HG02642 (cell line): ENCODE measurements around the gene ZNF275.
A peak's percentile ranks its signal among the peaks of the same experiment; 100 is the strongest.
"Not testable (repeated sequence)": the region's sequence is repeated elsewhere in the genome, so short reads cannot be mapped to it uniquely, and the experiment has no call there.

Source experiments
- ATAC-seq: cut with Tn5 transposase; IDR thresholded peaks from one replicate; pipeline ENCODE4 v1.9.1; 2021; ENCODE audit warnings: mild to moderate bottlenecking; ENCODE audit not compliant: unreplicated experiment, poor library complexity

ZNF275 gene

DNA sequence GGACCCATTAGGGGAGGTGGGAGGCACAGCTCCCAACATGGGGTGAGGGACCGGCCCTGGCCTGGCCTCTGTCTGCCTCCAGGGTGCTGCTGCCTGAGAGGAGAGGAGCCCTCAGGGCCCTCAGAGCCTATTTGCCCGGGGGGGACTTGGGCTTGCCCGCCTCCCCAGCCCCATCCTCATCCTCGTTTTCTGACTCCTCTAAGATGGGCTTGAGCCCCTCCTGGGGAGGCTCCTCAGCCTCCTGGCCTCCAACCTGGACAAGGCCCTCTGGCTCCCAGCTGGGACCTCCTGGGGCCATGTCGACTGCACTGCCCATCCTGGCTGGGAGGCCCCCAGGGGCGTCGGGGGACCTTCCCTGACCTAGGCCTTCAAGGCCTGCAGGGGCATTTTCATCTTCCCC lies 15.1 kb upstream of the ZNF275 start:
- ATAC-seq: no peak

- no peak for ATAC-seq
Measured at GRCh38 chrX:153319295-153320046, 14.5 kb upstream of the ZNF275 start.

DNA sequence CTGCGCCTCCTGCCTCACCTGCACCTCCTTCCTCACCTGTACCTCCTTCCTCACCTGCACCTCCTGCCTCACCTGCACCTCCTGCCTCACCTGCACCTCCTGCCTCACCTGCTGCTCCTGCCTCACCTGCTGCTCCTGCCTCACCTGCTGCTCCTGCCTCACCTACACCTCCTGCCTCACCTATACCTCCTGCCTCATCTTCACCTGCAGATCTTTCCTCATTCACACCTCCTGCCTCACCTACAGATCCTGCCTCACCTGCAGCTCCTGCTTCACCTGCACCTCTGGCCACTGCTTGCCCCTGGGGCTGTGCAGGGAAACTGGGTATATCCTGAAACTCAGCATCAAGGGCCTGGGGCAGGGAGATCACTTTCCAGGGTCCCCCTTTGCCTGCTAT lies 13.9 kb upstream of the ZNF275 start:
- ATAC-seq: not testable (repeated sequence)

- ATAC-seq: no peak
Measured at GRCh38 chrX:153320555-153321184, 13.3 kb upstream of the ZNF275 start.

GRCh38 chrX:153321381-153322124 lies 12.4 kb upstream of the ZNF275 start, which contains the start of gene PNMA6F:
Gene PNMA6F, minus strand, starts transcription at chrX:153321767. Its CDS starts 1,093 bp downstream, at chrX:153320674.
- no peak for ATAC-seq

- ATAC-seq: no peak
Measured at GRCh38 chrX:153327561-153327960, 6.4 kb upstream of the ZNF275 start.

- ATAC-seq: no peak
Measured at GRCh38 chrX:153333266-153333665, 687 bp upstream of the ZNF275 start.

GRCh38 chrX:153334654-153335295 lies 822 bp downstream of the ZNF275 start:
- ATAC-seq: no peak

- peak; percentile 49 for ATAC-seq
Measured at GRCh38 chrX:153336121-153336894, 2.4 kb downstream of the ZNF275 start.

DNA sequence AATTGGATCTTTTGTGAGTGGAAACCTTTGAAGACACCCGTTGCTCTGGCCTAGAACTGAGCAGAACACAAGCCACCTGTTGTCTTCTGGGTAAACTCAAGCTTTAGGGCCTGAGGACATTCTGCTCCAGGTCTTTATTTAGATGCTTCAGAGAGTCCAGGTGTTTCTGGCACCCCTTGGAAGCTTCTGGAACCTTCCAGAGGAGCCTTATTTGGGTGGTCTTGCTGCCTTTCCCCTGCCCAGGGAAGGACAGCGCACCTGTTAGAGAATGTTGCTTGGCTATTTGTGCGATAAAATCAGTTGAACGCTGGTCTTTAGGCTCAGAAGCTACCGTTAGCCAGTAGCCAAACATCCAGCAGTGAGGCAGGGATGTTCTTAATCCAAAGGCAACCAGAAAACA lies 3.0 kb downstream of the ZNF275 start:
- ATAC-seq: no peak

GRCh38 chrX:153338836-153339235 lies 4.9 kb downstream of the ZNF275 start:
- ATAC-seq: no peak

DNA sequence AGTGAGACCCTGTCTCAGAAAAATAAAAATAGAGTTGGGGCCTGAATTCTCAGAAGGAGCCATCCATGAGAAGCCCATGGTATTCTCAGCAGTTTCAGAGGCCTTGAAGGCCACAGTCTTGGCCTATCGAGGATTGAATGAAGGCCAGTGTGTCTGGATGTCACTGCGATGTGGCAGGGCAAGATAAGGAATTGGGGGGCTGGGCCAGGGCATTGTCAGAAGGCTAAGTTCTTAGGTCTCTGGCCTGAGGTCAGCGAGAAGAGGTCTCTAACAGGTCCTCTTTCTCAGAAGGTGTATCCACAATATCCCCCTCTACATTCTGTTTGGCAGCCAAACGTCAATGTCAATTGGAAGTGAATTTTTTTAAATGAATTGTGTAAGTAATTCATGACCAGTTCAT lies 5.7 kb downstream of the ZNF275 start:
- ATAC-seq: no peak

GRCh38 chrX:153340111-153340510 lies 6.2 kb downstream of the ZNF275 start:
- ATAC-seq: no peak

- no peak for ATAC-seq
Measured at GRCh38 chrX:153342762-153343558, 9.0 kb downstream of the ZNF275 start.

DNA sequence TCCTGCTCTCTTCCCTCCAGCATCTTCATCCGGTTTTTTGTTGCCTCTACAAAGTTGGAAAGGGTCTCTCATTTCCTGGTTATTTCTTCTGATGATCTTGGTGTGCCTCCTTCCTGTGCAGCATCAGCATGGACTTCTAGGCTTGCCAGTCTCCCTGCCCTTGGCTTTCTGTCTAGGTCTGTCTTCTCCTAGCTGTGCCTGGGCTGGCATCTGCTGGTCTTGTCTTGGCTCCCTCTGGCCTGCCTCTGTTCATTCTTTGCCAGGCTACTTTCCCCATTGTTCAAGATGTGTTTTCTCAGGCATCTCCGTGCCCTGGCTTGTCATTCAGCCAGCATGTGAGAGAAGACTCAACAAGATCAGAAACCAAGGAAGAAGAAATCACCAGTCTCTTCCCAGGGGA lies 9.7 kb downstream of the ZNF275 start:
- ATAC-seq: no peak

DNA sequence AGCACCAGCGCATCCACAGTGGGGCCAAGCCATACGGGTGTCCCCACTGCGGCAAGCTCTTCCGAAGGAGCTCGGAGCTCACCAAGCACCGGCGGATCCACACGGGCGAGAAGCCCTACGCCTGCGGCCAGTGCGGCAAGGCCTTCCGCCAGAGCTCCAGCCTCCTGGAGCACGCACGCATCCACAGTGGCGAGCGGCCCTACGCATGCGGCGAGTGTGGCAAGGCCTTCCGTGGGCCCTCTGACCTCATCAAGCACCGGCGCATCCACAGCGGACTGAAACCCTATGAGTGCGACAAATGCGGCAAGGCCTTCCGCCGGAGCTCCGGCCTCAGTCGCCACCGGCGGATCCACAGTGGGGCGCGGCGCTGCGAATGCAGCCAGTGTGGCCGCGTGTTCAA lies 13.6 kb downstream of the ZNF275 start:
- no peak for ATAC-seq

- ATAC-seq: no peak
Measured at GRCh38 chrX:153348421-153348820, 14.5 kb downstream of the ZNF275 start.

GRCh38 chrX:153349952-153350351 lies 16.0 kb downstream of the ZNF275 start:
- no peak for ATAC-seq

GRCh38 chrX:153351981-153352380 lies 18.0 kb downstream of the ZNF275 start:
- ATAC-seq: no peak
